HG03457 (cell line): ENCODE data around the gene SLC7A10.

Experiments
- ATAC-seq: cut with Tn5 transposase; IDR thresholded peaks from one replicate; pipeline ENCODE4 v1.9.1; 2021; ENCODE audit warnings: moderate number of reproducible peaks; ENCODE audit not compliant: unreplicated experiment

The SLC7A10 gene

DNA sequence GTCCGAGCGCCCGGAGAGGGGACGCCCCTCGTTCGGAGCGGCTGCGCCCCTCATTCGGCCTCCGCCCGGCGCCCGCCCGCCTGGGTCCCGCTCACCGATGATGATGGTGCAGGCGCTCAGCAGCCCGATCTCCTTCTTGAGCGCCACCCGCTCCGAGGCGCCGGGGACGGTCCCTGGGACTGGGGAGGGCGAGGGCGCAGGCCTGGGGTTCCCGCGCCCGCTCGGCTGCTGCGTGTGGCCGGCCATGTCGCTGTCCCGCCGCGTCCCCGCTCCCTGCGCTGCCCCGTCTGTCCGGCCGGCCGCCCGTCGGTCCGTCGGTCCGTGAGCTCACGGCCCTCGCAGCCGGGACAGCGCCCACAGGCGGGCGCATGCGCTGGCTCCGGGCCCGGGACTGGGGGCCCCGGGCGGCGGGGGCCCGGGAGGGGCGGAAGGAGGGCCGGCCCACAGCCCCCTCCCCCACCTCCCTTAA, at the start of gene SLC7A10:
SLC7A10 (minus strand) TSS at position 393 of the 469 bp plus-strand sequence; CDS start at position 246, 147 bp downstream.
- no peak for ATAC-seq

DNA sequence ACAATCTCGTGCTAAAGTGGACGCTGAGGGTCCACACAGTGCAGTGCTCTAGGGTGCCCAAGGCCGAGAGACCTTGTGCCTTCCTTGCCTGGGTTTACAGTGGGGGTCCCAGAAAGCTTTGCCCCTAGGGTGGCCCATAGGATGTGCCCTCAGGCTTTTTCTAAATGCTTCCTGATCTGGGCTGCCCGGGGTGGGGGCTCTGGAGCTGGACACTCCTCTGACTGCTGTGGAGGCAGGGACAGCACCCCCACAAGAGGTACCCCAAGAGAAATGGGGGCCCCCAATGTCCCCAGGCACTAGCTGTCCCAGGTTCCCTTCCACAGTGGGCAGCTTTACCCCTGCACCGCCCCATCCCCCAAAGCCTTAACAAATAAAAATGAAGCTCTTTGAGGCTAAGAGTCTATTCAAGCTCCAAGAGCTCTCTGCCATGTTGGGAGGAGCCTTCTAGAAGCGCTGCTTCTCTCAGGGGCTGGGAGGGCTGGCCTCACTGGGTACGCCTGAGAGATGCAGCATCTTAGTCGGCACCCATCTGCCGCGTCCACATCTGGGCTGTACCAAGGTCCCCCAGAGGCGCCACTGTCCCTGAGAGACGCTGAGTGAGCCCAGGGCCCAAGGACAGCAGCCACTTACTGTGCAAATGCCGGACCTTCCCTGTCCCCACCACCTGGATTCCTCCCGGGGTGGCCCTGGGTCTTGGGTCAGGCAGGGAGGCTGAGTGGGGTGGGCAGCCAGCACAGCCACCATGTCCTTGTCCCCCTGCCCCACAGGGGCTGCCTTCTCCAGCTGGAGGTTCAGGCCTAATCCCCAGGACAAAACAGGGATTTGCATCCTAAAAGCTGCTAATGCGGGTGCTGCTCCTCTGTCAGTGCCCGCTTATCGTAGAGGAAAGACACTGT, 49.3 kb upstream of the SLC7A10 start:
- no peak for ATAC-seq

DNA sequence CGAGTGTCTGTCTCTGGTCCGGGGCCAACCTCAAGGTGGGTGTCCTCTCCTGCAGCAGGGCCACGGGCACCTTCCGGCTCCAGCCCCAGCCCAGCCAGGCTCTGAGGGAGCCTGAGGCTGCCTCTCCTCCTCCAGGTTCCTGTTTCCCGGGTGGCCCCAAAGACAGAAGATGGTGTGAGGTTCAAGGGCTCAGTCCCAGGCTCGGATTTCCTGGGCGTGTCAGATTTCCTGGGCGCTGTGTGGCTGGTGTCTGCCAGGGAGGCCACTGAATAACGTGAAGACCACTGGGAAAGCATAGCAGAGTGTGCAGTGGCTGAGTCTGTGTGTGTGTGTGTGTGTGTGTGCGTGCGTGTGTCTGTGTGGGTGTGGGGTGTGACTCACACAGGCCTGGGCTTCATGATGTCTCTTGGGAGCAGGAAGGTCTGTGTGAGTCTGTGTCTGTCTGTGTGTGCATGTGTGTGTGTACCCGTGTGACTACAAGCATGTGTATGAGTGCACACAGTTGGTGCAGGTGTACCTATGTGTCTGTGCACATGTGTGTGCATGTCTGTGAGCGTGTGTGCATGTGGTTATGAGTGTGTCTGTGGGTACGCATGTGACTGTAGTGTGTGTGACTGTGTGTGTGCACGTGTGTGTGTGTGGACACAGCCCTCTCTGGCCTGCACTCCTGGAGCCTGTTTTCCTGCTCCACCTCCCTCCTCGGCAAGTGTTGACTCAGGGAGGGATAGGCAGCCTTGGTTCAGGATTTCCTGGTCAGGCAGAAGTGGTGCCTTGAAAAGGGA, 48.4 kb upstream of the SLC7A10 start:
- no peak for ATAC-seq

DNA sequence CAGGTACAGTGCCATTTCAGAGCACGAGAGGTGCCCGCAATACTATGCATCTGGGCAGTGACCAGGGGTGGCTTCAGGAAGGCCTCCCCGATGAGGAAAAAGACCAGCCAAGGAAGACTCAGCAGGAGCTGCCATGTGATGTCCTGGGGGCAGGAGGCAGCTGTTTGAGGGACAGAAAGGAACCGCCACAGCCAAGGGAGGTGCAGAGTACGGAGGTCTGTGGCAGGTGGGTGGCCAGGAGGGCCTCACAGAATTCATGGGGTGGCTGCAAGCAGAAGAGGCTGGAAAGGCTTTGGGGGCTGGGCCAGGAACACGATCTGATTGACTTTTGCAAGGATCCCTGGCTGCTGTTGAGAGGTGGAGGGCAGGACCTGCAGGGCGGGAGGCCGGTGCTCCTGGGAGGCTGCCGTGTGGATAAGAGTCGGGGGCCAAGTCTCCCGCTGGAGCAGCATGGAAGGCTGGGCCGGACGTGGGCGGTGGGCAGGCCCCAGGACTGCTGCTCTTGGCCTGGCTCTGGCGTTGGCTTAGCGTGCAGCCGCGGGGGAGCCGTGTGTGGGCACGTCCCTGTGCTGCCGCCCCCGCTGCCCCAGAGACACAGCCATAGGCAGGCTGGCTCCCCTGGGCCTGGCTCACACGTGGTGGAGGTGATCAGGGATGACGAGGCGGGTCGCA, 47.6 kb upstream of the SLC7A10 start:
- no peak for ATAC-seq

DNA sequence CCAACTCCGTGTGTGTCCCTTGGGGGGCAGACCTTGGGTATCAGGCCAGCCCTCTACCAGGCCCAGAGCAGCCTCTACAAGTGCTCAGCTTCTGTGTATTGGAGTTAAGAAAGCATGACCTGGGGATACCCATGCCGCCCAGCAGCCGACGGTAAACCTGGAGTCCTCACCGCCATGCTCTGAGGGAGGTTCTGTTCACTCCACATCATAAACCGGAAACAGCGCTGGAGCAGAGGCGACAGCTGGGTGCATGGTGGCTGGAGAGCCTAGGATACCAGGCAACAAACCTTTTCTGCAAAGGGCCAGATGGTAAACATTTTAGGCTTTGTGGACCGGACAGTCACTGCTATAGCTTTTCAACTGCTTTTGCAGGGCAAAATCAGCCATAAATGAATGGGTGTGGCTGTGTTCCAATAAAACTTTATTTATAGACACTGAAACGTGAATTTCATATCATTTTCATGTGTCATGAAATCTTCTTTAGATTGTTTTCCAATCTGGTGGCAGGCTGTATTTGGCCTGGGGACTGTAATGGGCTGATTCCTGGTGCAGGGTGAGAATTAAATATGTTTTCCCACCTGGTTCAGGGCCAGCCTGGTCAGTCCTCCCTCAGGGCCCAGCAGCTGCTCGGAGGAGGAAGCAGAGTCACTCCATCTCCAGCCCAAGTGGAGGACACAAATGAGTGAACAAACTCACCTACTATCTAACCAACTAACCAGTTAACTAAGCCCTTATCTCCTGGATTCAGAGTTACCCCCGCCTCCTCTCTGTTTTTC, 45.8 kb upstream of the SLC7A10 start:
- no peak for ATAC-seq

DNA sequence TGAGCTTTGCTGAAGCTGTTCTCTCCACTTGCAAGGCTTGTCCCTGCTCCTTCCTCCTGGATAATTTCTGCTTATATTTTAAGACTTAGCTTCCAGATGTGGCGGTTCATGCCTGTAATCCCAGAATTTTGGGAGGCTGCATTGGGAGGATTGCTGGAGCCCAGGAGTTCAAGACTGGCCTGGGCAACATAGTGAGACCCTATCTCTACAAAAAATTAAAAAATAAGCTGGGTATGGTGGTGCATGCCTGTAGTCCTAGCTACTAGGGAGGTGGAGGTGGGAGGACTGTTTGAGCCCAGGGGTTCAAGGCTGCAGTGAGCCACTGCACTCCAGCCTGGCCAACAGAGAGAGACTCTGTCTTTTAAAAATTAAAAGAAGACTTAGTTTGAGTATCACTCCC, 45.1 kb upstream of the SLC7A10 start:
- ATAC-seq = no peak

DNA sequence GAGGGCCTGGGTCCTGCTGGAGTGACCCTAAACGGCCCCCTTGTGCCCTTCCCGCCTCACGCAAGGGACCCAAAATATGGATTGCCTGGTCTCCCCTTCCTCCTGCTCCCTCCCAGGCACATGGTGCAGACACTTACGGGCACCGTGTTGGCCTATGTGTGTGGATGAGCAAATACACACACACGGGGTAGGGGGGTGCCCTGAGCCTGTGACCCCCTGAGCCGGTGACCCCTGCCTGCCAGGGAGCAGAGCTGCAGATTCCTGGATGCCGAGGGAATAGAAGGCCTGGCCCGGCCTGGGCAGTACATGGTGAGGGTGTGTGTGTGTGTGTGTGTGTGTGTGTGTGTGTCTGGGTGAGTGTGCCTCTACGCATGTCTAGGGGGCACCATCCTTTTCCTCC, 43.4 kb upstream of the SLC7A10 start:
- no peak for ATAC-seq

DNA sequence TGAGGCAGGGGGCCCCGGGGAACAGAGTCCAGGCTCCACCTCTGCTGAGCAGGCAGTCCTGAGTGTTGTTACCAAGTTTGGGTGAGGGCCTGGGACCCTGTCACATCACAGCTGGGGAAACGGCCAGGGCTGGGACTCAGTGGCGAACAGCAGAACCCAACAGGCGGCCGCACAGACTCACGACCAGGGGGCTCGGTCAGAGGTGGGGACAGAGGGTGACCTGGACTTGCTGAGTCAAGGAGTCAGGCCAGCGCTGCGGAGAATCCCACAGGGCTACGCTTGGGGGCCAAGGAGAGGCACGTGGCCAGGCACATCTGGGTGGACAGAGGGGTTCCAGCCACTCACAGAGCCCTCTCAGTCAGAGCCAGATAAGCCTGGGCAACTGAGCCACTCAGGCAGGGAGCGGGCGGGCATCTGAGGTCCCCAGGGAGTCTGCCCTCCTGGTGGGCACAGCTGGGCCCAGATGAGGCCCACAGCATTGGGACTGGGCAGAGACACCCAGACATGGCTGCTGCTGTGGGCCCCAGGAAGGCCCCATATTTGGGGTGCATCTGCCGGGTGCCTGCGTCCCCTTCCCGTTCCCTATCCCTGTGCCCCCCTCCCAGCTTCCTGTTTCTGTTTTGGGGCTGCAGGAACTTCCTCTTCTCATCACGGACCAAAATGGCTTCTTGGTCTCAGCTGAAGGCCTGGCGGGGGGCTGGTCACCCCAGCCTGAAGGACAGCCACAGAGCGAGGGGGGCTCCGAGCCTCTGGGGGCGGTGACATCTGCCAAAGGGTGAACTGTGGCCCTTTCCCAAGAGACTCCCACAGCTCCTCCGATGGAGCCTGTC, 42.7 kb upstream of the SLC7A10 start:
- ATAC-seq = no peak

DNA sequence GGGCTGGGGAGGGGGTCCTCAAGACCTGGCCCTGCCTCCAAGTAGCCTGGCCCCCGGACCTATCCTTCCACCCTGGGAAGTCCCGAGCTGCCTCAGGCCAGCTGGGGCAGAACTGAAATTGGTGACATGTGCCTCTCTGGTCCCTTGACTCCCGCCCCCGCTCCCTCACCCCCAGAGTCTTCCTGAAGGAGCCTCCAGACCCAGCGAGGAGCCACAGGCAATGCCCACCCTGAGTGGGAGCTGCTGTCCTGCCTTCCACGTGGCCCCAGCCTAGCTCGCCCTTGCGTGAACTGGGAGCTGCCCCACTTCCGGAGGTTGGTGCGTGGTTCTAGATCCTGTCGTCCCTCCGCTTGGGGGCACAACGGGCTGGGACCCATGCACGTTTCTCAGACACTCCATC, 42.1 kb upstream of the SLC7A10 start:
- no peak for ATAC-seq

DNA sequence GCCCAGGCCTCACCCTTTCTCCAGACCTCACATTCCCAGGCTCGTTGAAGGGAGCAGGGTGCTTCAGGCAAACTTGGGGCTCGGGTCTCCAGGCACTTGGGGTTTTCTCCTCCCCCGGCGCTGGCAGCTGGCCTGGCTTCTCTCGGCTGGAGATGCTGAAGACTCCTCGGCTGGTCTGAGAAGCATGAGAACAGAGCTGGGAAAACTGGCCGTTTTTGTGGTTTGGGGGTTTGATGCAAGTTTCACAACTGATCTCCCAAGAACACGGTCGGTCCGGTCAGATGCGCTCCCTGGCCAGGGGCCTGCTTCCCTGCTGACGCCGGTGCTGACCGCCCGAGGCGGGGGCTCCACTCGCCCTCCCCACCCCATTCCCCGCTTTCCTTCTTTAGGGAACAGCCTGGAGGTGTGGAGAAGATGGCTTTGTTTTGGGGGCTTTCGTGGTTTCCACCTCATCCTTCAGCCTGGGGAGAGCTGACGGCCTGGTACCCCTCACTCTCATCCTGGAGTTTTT, 41.4 kb upstream of the SLC7A10 start:
- ATAC-seq = no peak

DNA sequence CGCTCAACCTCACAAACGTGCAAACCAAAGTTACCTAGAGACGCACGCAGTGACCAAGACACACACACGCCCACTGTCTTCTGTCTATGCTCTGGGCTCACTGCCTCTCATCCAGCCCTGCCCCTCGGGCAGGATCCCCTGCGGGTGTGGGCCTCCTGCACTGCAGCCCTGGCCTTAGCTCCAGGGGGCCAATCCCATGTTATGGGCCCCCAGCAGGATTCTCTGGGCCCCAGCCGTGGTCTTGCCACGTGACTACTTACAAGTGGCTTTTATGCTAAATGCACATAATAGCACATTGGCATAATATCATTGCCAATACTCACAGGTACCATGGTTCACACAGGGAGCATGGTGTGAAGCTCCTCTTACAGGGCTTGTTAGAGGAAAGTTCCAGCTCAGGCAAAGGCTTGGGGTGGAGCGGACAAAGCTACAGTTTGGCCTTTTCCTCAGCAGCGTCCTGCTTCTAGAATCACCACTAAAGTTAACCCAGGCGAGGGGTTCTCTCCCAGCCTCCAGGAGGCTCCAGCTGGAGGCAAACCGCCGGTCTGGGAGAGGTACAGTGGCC, 39.3 kb upstream of the SLC7A10 start:
- no peak for ATAC-seq

DNA sequence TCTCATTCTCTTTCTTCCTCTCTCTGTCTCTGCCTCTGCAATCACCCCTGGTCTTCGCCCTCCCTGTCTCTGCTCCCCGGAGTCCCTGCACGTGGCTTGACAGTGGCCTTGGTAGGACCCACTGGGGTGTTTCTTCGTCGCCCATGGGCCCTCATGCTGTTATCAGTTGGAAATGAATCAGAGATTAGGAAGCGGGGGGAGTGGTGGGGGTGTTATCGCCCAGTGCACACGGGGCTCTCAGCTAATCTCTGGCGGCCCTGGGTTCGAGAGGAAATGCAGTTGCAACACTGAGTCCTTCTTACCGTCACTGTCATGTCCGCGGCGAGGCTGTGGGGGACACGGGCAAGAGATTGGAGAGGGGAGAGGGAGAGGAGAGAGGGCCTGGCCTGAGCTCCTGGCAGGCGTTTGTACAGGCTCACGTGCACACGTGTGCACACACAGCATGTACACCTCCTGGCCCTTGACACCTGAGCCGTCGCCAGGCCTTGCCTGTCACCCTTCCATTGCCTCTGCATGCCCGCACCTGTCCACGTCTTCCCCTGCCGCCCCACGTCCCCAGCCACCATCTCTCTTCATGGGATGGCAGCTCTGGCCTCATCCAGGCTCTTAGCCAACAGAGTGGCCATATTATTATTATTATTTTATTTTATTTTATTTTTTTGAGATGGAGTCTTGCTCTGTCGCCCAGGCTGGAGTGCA, 37.8 kb upstream of the SLC7A10 start:
- ATAC-seq = no peak

DNA sequence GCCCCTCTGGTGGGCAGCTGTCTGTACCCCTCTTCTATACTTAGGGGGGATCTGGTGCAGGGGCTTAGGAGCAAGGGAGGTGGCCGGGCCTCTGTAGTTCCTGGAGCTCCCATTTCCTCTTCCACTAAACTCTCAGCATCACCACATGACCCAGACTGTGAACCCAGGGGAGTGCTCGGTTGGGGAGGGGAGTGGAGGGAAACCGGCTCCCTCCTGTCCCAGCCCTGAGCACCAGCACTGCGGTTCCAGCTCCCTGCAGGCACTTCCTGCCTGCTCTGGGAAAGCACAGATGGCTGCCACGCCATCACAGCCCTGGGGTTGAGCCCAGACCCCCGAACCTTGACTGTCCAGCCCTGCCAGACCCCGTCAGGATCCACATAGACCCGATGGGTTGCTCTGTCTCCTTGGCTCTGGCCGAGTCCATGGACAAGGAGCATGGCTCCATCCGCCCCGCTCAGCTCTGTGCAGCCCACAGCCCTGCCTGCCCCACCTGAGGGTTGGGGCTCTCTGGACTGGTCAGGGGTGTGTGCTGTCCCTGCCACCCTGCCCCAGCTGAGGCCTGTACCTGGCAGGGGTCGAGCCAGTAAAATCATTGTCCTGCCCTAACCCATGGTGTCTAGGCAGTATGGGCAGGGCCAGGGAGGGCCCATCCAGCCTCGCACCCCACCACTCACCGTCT, 36.0 kb upstream of the SLC7A10 start:
- no peak for ATAC-seq

DNA sequence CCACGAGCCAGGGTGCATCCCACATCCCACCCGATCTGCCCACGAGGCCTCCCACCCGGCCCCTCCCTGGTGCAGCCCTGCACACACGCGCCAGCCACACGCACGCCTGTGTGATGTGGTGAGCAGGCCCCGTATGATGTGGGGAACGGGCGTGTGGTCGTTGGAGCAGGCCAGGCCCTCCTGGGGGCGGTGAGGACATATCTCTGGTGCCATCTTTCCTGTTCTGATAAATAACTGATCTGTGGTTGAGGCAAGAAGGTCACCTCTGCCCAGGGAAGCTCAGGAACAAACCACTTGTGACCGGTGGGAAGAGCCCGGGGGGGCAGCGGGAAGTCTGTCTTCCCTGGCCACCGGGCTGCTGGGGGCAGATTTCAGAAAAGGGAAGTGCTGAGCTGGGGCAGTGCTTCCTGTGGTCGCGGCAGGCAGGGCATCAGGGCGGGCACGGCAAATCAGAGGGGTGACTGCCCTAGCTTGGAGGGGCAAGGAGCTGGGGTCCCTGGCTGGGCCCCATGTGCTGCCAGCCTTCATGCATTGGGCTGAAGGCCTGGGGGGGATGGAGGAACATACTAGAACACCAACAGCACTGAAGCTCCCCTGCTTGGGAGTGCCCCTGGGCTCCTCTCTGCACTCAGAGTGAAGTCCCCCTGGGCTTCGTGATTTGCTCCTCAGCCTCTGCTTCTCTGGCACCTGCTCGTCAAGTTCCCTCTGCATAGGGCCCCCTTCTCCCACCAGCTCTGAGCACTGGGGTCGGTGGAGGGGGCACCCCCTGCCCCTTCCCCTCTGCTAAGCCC, 35.2 kb upstream of the SLC7A10 start:
- ATAC-seq = no peak

DNA sequence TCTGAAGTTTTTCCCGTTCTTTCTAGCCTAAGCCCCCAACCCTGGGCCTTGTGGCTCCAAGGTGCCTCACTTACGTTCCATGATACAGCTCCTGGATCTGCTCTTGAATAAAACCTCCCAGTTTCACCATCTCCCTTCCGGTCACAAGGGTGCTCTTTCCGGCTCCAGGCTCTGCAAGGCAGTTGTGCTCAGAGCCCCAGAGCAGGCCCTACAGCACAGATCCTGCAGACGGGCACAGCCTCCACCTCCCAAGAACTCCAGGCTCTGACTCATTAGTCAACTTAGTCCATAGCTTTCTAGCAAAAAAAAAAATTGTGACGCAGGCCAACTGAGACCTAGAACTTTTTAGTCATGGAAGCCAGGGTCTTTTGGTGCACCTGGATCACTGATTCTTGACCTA, 33.9 kb upstream of the SLC7A10 start:
- no peak for ATAC-seq

DNA sequence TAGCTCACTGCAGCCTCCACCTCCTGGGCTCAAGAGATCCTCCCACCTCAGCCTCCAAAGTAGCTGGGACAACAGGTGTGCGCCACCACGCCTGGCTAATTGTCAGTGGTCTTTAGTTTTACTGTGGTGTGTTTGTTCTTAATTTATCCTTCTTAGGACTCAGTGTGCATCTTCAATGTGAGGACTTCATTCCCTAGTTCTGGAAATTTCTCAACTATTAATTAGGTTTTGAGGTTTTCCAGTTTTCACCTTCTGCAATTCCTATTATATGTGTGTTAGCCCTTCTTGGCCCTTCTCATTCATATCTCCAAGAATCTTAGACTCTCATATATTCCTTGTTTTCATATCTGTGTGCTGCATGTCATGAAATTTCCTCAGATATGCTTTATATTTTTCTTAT, 32.2 kb upstream of the SLC7A10 start:
- no peak for ATAC-seq

DNA sequence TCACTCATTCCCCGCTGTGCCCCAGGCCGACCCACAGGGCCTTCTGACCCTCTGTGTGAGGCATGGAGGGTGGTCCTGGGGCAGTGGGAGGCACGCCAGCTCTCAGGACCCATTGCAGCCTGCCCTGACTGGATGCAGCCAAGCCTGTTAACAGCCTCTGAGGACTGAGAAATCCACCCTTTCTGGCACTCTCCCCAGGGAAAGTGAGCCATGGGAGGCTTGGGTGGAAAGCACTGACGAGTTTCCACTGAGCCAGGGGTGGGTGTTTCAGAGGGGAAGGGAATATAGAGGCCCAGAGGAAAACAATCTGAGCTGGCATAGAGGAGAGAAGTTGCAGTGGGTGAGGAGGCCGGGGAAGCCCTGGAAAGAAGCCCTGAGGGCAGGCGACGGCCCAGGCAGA, 30.6 kb upstream of the SLC7A10 start:
- no peak for ATAC-seq
